Endothelial cell (in vitro differentiated cells): Measurements from ENCODE around the gene MTMR4. TPM values are rescaled to one million over a fixed set of nuclear protein-coding genes. Genes with fewer than 3 reads are reported as not detected.

Source experiments
- DNase-seq: peaks from one replicate; pipeline ENCODE4 v3.0.0; 2021; ENCODE audit warnings: low spot score
- H3K27ac Mint-ChIP-seq: one replicate; pipeline ENCODE4 v1.8.0; 2021; ENCODE audit warnings: mixed read lengths, inconsistent platforms; ENCODE audit not compliant: unreplicated experiment
- H3K27me3 Mint-ChIP-seq: one replicate; pipeline ENCODE4 v1.8.0; 2021; ENCODE audit warnings: mild to moderate bottlenecking, moderate library complexity, mixed read lengths, inconsistent platforms; ENCODE audit not compliant: unreplicated experiment
- H3K36me3 Mint-ChIP-seq: one replicate; pipeline ENCODE4 v1.8.0; 2021; ENCODE audit warnings: mild to moderate bottlenecking, low read depth, mixed read lengths, inconsistent platforms; ENCODE audit not compliant: unreplicated experiment
- H3K4me1 Mint-ChIP-seq: one replicate; pipeline ENCODE4 v1.8.0; 2021; ENCODE audit warnings: mild to moderate bottlenecking, mixed read lengths, inconsistent platforms; ENCODE audit not compliant: unreplicated experiment
- H3K4me3 Mint-ChIP-seq: one replicate; pipeline ENCODE4 v1.8.0; 2021; ENCODE audit warnings: mild to moderate bottlenecking, mixed read lengths, inconsistent platforms; ENCODE audit not compliant: unreplicated experiment
- H3K9me3 Mint-ChIP-seq: one replicate; pipeline ENCODE4 v1.8.0; 2021; ENCODE audit warnings: mixed read lengths, inconsistent platforms; ENCODE audit not compliant: unreplicated experiment
- CTCF ChIP-seq: fragments of 200-600 bp; sonication (generic); IDR thresholded peaks from one replicate; pipeline ENCODE4 v1.5.0; 2021; ENCODE audit warnings: antibody characterized with exemption; ENCODE audit not compliant: unreplicated experiment
- total RNA-seq: library from RNA; stranded (reverse); fragmentation: NEBNext Ultra II Directional; extraction: Animal tissue kit (Norgen Biotek cat#: 25700); gene quantifications from one replicate; pipeline ENCODE4 v1.2.1, GENCODE V29; 2021; ENCODE audit not compliant: unreplicated experiment

The MTMR4 gene
- total RNA-seq, 1 donor from 2014 or later, result 24.0 TPM

DNA sequence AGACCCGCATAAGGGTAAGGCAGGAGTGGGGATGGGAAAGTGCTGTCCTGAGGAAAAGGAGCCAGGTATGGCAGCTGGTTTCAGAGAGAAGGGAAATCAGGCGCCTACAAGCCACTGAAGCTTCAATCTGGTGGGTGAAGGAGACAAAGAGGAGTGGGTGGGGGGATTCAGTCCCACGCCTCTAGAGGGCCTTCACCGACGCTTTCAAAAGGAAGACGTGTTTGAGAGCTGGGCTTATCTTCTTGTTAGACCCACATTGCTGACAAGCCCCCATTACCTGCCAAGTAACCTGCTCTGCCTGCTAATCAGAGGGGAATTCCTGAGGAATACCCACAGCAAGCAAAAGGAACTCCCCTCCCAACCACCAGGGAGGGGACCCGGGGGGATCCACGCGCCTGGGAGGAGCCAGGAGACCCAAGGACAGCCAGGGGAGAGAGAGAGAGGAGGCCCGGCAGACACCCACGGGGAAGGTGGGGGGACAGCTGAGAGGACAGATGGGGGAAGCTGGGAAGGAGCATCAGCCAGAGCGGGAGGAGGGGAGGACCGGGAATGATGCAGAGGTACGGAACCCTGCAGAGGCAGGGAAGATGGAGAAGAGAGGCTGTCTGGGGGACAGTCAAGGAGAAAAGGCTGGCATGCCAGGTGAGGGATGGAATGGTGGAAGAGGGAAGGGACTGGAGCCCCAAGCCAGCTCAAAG, 1.0 kb downstream of the MTMR4 start:
- no peak for DNase-seq
- Mint-ChIP-seq H3K36me3 (peaks cover 31% of the 10 kb centered on the region), H3K27ac (peak overlapping the region; percentile 43), H3K4me1 (peaks cover 21% of the 10 kb centered on the region), H3K27me3 (peaks cover 13% of the 10 kb centered on the region), H3K9me3 (no peaks in the 10 kb centered on the region), H3K4me3 (peak overlapping the region; percentile 88)
- TF ChIP-seq CTCF, result no peak

- TF ChIP-seq CTCF, result no peak
- DNase-seq, result no peak
- H3K27ac Mint-ChIP-seq, result no peak overlapping the region
- H3K27me3 Mint-ChIP-seq, result peaks cover 9% of the 10 kb centered on the region
- no peaks in the 10 kb centered on the region for H3K9me3 Mint-ChIP-seq
- H3K4me1 Mint-ChIP-seq, result peaks cover 8% of the 10 kb centered on the region
- H3K36me3 Mint-ChIP-seq, result peaks cover 50% of the 10 kb centered on the region
- H3K4me3 Mint-ChIP-seq, result peak overlapping the region; percentile 21
Measured at GRCh38 chr17:58510075-58510474, 4.4 kb downstream of the MTMR4 start.

DNA sequence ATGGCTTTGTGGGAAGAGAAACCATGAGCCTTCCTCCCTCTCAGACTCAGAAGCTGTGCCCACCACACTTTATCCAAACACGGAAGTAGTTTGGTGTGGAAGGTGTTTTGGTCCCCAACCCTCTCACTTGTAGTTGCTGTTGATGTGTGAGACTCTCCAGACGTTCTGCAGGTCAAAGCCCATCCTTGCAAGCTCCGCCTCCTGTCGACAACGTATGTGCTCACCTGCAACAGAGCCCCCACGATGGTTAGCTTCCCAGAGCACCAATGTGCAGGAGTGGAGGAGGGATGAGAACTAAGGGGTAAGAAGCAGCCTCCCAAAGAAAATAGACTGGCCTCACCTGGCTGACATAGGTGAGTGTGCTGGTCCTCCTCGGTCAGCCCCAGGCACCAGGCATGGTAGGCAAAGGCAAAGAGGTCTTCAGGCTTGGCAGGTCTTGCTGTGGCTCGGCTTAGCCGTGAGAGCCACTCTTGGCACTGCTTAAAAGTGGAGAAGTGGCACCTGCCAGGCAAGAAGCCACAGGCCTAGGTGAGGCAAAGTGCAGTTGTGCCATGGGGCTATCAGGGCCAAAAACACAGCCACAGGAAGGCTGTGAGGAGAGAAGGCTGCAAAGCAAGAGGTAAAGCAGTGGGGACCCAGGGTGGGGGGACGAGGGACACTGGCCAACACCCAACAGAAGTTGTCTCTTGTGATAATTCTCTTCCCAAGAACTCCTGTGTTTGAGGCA, 5.9 kb downstream of the MTMR4 start:
- Mint-ChIP-seq H3K4me1 (peaks cover 14% of the 10 kb centered on the region), H3K27me3 (peaks cover 10% of the 10 kb centered on the region), H3K27ac (no peak overlapping the region), H3K36me3 (peaks cover 55% of the 10 kb centered on the region), H3K4me3 (no peak overlapping the region), H3K9me3 (no peaks in the 10 kb centered on the region)
- no peak for TF ChIP-seq CTCF
- no peak for DNase-seq

DNA sequence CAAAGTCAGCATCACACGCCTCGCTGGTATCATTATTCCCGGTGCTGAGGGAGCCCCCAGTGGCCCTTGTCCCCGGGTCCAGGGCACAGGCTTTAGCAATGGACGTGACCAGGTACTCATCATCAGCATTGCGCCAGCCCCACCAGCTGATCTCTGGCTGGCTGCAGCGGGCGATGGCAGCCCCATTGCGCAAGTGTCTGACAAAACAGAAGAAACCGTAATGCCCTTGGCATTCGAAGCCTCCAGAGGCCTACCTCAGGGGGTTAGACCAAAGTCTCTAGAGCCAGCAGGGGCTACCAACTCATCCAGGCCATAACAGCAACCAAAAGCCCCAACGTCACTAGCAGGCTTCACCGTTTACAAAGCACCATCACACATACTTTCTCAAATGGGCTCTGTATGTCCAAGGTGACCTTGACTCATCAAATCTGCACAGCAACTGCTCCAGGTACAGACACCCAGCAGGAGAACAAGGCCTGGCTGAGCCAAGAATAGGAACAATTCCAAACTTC, 7.3 kb downstream of the MTMR4 start:
- H3K27me3 Mint-ChIP-seq, result peaks cover 6% of the 10 kb centered on the region
- peaks cover 14% of the 10 kb centered on the region for H3K4me1 Mint-ChIP-seq
- H3K9me3 Mint-ChIP-seq, result no peaks in the 10 kb centered on the region
- peak overlapping the region; percentile 19 for H3K27ac Mint-ChIP-seq
- DNase-seq, result no peak
- peaks cover 51% of the 10 kb centered on the region for H3K36me3 Mint-ChIP-seq
- no peak overlapping the region for H3K4me3 Mint-ChIP-seq
- TF ChIP-seq CTCF, result no peak
